Activated CD4-positive, alpha-beta T cell treated with anti-CD3 and anti-CD28 coated beads, Interleukin-2, amount 50 U/mL, for 4 hours (primary cell): Measurements from ENCODE around the gene CFAP221.
"Not testable (repeated sequence)": the region's sequence is repeated elsewhere in the genome, so short reads cannot be mapped to it uniquely, and the experiment has no call there.

Experiments used
- DNase-seq, 2 experiments: peaks; one replicate each; pipeline ENCODE4 v3.0.0-alpha.2; 2020

CFAP221 gene

DNA sequence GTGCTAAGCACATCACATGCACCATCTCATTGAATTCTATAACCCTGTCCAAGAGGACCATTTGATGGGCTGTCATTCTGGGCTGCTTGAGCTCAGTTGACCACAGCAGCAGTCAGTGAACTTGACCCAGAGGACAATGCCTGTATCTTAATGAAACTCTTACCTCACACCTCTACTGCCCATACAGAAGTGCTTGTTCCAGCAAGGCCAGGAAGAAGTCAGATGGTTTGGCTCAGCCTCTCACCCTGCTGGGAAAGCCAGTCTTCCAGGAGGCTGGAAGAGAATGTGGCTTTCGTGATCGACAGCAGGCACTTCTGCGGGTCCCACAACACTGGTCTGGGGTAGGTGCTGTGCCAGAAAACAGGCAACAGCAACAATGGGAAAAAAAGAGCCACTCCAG, 47.3 kb downstream of the CFAP221 start:
- DNase-seq: no peak

- DNase-seq: no peak
Observed at GRCh38 chr2:119592436-119592835, 48.2 kb downstream of the CFAP221 start.

- DNase-seq: no peak
Observed at GRCh38 chr2:119596638-119597037, 52.4 kb downstream of the CFAP221 start.

DNA sequence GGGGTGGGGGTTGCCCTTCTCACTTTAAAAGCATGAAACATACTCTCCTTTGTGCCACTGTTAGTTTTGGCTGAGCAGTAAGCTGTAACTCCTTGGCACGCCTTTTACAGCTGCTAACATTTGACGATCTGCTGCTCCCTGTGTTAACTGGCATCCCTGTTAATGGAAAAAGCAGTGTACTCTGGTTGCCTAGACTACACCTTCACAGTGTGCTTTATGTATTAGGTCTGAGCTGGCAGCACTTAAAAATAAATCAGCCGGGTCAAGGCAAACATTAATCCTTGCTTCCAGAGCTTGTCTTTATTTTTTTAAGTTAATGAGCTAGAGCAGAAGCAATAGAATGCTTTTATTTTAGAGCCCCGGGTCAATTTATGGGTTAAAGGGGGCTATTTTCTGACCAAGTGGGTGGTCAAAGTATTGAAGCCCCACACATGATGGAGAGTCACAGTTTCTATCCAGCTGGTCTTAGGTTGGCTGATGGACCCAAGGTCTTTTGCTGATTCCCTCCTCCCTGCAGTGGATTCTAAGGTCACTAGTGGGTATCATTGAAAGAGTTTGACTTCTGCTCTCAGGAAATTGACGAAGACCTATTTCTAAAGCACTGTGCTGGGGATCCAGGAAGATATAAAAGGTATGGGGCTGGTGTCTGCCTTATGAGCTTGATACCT, 54.5 kb downstream of the CFAP221 start:
- DNase-seq: no peak

GRCh38 chr2:119599384-119599783, 55.1 kb downstream of the CFAP221 start:
- DNase-seq: no peak

DNA sequence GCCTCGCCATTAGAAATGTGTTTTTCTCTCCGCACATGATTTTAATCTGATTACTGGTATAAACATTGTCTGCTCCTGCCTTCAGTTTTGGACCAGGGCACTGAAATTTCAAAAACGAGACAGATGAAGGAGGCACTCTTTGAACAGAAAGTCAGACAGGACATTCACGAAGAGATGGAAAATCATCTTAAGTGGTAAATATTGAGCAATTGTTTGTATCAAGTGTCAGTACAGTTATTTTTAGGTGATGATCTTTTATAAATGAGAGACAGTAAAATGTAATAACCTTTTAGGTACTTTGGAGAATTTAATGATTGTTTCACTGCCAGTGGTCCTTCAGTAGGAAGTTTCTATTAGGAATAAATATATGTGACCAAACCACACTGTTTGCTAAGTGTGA, 60.8 kb downstream of the CFAP221 start:
- no peak for DNase-seq

DNA sequence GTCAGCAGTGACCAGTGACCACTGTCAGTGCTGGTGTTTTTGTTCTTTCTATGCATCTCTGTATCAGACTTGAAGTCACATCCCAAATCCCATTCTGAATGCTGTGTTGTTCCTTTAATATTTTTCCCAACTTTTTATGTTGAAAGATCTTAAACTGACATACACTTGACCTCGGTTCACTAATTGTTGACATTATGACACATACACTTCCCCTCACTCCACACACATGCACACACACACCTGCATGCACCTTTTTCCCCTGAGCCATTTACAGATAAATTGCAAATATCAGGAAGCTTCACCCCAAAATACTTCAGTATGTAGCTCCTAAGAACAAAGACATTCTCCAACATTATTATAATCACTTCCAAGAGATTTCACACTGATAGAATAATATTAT, 62.4 kb downstream of the CFAP221 start:
- no peak for DNase-seq

DNA sequence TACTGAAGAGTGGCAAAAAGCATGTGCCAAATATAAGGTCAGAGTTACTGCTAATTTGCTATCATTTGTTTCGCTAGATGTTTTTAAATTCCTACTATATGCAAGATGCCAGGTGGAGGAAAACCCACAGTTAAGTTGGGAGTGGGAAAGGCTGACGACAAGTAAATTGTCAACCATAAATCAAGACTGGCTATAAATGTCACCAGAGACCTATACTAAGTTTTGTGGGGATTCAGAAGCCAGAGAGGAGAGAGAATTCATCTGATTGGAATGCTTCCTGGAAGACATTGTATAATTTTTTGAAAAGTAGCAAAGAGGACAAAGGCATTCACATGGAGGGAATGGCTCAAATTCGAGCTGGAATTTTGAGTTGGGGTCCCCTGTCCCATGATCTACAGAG, 64.3 kb downstream of the CFAP221 start:
- no peak for DNase-seq

DNA sequence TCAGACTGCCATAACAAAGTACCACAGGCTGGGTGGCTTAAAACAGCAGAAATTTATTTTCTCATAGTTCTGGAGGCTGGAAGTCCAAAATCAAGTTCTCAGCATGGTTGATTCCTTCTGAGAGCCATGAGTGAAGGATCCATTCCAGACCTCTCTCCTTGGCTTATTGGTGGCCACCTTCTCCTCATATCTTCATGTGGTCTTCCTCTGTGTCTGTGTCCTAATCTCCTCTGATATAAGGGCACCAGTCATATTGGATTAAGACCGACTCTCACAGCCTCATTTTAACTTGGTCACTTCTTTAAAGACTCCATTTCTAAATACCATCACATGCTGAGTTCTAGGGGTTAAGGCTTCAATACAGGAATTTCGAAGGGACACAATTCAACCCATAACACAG, 65.1 kb downstream of the CFAP221 start:
- no peak for DNase-seq

DNA sequence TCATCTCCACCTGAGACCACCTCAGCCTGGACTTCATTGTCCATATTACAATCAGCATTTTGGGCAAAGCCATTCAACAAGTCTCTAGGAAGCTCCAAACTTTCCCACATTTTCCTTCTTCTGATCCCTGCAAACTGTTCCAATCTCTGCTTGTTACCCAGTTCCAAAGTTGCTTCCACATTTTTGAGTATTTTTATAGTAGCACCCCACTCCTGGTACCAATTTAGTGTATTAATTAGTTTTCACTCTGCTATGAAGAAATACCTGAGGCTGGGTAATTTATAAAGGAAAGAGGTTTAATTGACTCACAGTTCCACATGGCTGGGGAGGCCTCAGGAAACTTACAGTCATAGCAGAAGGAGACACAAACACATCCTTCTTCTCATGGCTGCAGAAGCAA, 69.9 kb downstream of the CFAP221 start:
- not testable (repeated sequence) for DNase-seq

GRCh38 chr2:119616421-119616820, 72.2 kb downstream of the CFAP221 start:
- DNase-seq: no peak

GRCh38 chr2:119617455-119617854, 73.2 kb downstream of the CFAP221 start:
- DNase-seq: no peak

DNA sequence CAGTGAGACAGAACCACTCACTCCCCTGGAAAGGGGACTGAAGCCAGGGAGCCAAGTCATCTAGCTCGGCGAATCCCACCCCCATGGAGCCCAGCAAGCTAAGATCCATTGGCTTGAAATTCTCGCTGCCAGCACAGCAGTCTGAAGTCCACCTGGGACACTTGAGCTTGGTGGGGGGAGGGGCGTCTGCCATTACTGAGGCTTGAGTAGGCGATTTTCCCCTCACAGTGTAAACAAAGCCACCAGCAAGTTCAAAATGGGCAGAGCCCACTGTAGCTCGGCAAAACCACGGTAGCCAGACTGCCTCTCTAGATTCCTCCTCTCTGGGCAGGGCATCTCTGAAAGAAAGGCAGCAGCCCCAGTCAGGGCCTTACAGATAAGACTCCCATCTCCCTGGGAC, 74.5 kb downstream of the CFAP221 start:
- not testable (repeated sequence) for DNase-seq

- no peak for DNase-seq
Observed at GRCh38 chr2:119625226-119625625, 81.0 kb downstream of the CFAP221 start.

GRCh38 chr2:119629323-119629825, 85.1 kb downstream of the CFAP221 start:
- DNase-seq: no peak

DNA sequence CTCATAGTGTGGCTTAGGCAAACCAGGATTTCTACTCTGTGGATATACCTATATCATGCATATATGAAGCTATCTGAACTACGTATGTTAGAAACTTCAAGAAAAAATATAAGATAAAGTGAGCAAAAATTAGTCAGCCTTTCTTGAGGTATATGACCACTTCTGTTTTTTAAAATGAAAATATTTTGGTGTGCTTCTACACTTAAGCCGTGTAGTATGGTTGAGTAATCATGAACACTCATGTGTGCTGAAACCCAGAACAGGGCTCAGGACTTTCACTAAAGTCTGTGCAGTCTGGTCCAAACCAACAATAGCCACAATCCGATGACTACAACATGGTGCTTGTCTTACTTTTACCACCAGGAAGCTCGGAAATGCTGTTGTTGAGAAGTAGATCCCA, 85.9 kb downstream of the CFAP221 start:
- DNase-seq: no peak

DNA sequence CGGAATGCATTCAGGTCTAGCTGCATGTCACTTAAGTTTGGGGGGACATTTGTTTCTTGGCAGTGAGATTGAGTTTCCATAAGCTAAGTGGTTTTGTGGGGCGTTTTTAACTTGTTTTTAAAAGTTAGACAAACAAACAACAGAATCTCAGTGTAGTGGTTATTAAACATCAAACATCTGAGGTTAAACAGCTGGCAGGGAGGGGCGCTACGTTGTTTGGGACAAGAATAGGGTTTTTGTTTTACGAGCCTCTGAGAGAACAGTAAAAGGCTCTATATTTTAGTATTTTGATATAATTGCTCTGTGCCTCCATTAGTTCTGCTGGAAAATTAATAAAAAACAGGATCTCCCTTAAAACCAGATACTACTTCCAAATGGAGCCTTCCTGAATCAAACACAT, 93.1 kb downstream of the CFAP221 start:
- no peak for DNase-seq

DNA sequence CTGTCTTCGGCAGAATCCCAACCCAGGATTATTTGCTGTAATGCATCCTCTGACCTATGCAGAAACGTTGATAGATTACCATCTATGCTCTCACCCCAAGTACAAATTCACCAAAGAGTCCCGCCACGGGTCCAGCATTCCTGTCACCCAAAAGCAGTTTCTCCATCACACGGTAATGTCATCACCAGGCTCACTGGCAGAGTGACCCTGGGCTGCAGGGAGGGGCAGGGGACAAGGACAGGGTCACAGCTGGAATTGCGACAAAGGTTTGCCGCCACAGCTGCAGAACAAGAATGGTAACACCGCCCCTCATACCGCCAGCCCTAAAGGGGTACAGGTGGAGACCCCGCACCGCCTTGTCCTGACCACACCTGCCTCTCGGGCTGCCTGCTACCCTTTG, 94.0 kb downstream of the CFAP221 start:
- DNase-seq: no peak

DNA sequence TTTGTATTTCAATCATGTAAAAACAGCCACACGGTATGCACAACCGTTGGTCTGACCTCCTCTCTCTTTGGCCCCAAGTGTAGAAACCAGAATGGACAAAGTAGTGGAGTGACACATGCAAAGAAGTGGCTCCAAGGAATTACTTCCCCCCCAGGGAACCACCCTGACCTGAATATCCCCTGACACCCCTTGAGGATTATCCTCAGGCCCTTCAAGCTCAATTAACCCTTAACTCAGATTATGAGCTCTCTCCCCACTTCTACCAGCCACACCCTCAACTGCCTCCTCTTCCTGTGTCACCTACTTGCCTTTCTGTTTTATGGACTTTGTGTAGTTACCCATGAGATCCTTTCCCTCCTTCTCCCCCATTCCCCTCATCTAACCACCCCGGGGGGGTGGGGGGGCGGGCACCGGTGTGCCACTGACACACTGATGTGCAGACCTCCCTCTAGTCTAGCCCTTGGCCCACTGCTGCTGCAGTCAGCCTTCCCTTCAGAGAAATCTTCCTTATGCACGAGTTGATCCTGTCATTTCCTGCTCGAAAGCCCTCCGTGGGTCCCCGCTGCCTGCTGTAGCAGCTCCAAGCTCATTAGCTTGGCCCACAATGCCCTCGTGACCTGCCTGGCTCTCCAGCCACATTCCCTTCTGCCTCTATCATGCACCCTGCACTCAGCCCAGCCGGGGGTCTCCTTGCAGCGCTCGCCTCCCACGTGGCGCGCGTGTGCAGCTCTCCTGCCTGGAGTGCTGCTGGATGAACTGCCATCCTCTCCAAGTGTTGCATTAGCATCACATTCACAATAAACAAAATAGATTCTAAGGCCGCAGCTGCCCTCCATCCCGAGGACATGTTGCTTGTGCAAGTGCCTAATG, 94.7 kb downstream of the CFAP221 start:
- DNase-seq: no peak

DNA sequence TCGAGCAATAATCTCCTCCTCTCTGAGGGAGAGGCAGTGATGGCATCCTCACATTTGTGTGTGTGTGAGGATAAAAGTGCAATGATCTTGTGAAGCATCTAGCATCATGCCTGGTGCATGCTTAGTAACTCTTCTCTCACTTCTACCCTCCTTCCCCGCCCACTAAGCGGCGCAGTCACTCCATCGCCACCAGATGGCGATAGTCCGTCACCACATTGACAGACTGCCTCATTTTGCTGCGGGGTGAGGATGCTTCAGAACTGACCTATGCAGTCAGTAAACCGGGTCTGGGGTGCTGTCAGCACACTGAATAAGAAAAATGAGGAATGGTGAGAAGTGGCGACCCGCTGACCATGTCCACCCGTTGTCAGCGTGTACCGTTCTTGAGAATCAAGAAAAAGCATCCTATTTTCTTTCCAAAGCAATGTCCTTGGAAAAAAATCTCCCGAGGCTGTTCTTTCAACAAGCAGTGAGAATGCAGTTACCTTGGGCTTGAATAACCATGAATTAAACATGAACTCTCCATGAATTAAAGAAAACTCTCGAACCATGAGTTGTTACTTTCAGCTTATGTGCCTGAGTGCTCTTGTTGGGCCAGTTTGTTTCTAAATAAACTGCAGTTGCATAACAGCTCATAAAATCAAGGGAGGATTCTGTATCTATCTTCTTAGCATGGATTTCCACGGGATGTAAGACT, 97.5 kb downstream of the CFAP221 start:
- peak; percentile 62 to 70 for DNase-seq

- DNase-seq: no peak
Observed at GRCh38 chr2:119644186-119644585, 99.9 kb downstream of the CFAP221 start.

GRCh38 chr2:119645173-119645855, 101.1 kb downstream of the CFAP221 start:
- no peak for DNase-seq

- DNase-seq: no peak
Observed at GRCh38 chr2:119646149-119646548, 101.9 kb downstream of the CFAP221 start.
